ENCODE results near the gene TP53RK. TPM values are rescaled to one million over a fixed set of nuclear protein-coding genes. Genes with fewer than 3 reads are reported as not detected.

Gene TP53RK
- total RNA-seq, 1 donor from 2014 or later: 11.9 TPM

DNA sequence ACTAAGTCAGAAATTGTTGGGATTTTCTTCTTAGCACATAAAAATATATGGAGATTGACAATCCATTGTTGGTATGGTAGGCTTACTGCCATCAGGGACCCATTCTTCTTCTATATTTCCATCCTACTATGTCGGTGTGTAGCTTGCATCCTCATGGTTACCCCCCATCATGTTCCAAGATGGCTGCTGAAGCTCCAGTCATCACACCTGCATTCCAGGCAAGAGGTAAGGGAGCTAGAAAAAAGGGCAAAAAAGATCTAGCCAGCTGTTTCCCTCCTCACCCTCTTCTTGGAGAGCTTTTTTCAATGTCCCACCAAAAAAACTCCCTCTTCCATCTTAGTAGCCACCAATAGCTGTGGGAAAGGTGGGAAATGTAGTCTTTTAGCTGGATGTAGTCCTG lies 33.8 kb upstream of the TP53RK start:
- peaks cover 6% of the 10 kb centered on the region for H3K36me3 ChIP-seq
- ATAC-seq (no peak), DNase-seq (no peak)
- H3K4me1 ChIP-seq: no peaks in the 10 kb centered on the region
- H3K27me3 ChIP-seq (ENCODE audit: low read depth): no peaks in the 10 kb centered on the region
- TF ChIP-seq, protein P1, sequence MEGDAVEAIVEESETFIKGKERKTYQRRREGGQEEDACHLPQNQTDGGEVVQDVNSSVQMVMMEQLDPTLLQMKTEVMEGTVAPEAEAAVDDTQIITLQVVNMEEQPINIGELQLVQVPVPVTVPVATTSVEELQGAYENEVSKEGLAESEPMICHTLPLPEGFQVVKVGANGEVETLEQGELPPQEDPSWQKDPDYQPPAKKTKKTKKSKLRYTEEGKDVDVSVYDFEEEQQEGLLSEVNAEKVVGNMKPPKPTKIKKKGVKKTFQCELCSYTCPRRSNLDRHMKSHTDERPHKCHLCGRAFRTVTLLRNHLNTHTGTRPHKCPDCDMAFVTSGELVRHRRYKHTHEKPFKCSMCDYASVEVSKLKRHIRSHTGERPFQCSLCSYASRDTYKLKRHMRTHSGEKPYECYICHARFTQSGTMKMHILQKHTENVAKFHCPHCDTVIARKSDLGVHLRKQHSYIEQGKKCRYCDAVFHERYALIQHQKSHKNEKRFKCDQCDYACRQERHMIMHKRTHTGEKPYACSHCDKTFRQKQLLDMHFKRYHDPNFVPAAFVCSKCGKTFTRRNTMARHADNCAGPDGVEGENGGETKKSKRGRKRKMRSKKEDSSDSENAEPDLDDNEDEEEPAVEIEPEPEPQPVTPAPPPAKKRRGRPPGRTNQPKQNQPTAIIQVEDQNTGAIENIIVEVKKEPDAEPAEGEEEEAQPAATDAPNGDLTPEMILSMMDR (IDR thresholded peaks at IDR 0.05): no peak
- peaks cover 14% of the 10 kb centered on the region for H3K9me3 ChIP-seq
- H3K27ac ChIP-seq: no peak overlapping the region
- no peak overlapping the region for H3K4me3 ChIP-seq
- intact Hi-C loops (cut with DNase I): no loop called here

DNA sequence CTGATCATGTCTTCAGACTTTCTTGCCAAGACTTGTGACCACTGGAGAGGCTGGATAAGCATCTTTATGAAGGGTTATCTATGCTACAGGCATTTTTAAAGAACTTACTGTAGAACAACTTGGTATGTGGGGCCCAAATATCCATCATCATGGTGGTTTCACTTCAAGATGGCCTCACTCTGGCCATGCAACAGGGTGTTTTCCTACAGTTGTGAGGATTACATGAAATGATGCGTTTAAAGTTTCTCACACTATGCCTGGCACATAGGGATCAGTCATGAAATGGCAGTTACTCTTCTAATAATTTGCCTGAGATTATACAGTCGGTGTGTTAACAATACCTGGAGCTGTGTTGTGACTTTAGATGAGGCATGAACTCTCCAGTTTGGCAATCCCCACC lies 33.2 kb upstream of the TP53RK start:
- H3K4me3 ChIP-seq: no peak overlapping the region
- TF ChIP-seq, protein P1 (IDR thresholded peaks at IDR 0.05): no peak

DNA sequence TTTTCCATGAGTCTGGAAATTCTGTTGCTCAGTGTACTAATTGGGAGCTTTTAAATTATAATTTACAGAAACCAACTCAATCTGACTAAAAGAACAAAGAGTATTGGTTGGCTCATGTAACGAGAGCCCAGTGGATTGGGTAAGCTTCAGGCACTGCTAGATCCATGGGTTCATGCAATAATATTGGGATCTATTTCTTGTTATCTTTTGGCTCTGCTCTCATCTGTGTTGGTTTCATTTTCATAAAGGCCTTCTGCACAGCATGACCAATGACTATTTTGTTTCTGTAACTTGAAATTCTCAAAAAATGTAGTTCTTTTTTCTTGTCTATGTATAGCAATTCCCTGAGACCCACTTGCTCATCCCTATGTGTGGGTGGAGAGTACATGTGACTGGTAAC lies 32.2 kb upstream of the TP53RK start:
- Histone ChIP-seq H3K4me1 (no peaks in the 10 kb centered on the region), H3K27ac (no peak overlapping the region), H3K9me3 (peaks cover 14% of the 10 kb centered on the region), H3K4me3 (no peak overlapping the region), H3K36me3 (peaks cover 6% of the 10 kb centered on the region), H3K27me3 (ENCODE audit: low read depth) (no peaks in the 10 kb centered on the region)
- intact Hi-C loops (cut with DNase I): no loop called here
- TF ChIP-seq, protein P1 (IDR thresholded peaks at IDR 0.05): no peak
- DNase-seq (no peak), ATAC-seq (no peak)

More for the DNA sequence above, 33.2 kb upstream of the TP53RK start:
- intact Hi-C loops (cut with DNase I): no loop called here
- Histone ChIP-seq H3K36me3 (peaks cover 6% of the 10 kb centered on the region), H3K4me1 (no peaks in the 10 kb centered on the region), H3K27me3 (ENCODE audit: low read depth) (no peaks in the 10 kb centered on the region), H3K27ac (no peak overlapping the region), H3K9me3 (peaks cover 14% of the 10 kb centered on the region)
- no peak for DNase-seq
- ATAC-seq: no peak

DNA sequence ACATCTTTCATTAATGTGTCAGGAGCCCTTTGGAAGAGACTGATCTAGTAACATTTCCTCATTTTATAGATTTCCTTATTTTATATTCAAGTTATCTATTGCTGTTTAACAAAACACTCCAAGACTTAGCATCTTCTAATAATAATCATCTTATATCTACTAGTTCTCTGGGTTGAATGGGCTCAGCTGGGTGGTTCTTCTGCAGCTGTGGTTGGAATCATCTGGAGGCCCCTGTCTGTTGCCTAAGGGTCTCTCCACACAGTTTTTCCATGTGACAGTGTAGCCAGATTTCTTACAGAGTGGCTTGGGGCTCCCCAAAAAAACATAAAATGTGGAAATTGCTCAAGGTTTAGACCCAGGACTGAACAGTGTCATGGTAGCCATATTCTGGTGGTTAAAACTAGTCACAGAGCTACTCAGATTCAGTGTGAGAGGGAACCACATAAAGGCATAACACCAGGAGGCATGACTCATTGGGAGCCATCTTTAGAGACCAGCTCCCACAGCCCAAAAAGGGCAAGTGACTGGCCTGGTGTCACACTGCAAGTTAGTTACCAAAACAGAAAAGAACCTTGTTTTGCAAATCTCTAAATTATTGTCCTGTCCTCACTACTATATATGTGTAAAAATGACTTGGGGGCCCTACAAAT lies 31.7 kb upstream of the TP53RK start:
- Histone ChIP-seq H3K27ac (no peak overlapping the region), H3K36me3 (peaks cover 4% of the 10 kb centered on the region), H3K27me3 (ENCODE audit: low read depth) (no peaks in the 10 kb centered on the region), H3K4me3 (no peak overlapping the region), H3K9me3 (peaks cover 14% of the 10 kb centered on the region), H3K4me1 (peaks cover under 1% of the 10 kb centered on the region)
- DNase-seq (no peak), ATAC-seq (no peak)
- intact Hi-C loops (cut with DNase I): no loop called here
- TF ChIP-seq, protein P1 (IDR thresholded peaks at IDR 0.05): no peak

- H3K4me1 ChIP-seq: peaks cover 10% of the 10 kb centered on the region
- no peaks in the 10 kb centered on the region for H3K36me3 ChIP-seq
- ATAC-seq (no peak), DNase-seq (no peak)
- no peaks in the 10 kb centered on the region for H3K27me3 ChIP-seq (ENCODE audit: low read depth)
- TF ChIP-seq, protein P1 (IDR thresholded peaks at IDR 0.05): no peak
- H3K27ac ChIP-seq: no peak overlapping the region
- no peak overlapping the region for H3K4me3 ChIP-seq
- intact Hi-C loops (cut with DNase I): no loop called here
- peaks cover 14% of the 10 kb centered on the region for H3K9me3 ChIP-seq
Measured at GRCh38 chr20:46720019-46720418, 30.8 kb upstream of the TP53RK start.

All from lower lobe of right lung (tissue), 2 donors.